WTC11 (cell line): Measurements from ENCODE around the gene CCR6. TPM values are rescaled to one million over a fixed set of nuclear protein-coding genes. Genes with fewer than 3 reads are reported as not detected.

Source experiments
- ATAC-seq: fragments of 200-7000 bp; cut with Tn5 transposase; 2 replicates; pipeline ENCODE4 v1.10.0; 2021; ENCODE audit warnings: mild to moderate bottlenecking, moderate library complexity
- CTCF ChIA-PET: fragments of 300-600 bp; sonication (Branson Sonifier 250); formaldehyde crosslinking; loops from one replicate; lab custom pipeline; 2021; ENCODE audit warnings: antibody characterized with exemption; lab: Charles Lee
- POLR2A ChIA-PET: fragments of 350-600 bp; sonication (Branson Sonifier 250); formaldehyde crosslinking; loops from one replicate; lab custom pipeline; 2021; ENCODE audit warnings: antibody characterized with exemption; lab: Charles Lee
- DNase-seq: peaks from one replicate; pipeline ENCODE4 v3.0.0; 2021; ENCODE audit warnings: low spot score
- H3K27ac Mint-ChIP-seq: 2 replicates; pipeline ENCODE4 v1.8.0; 2021; ENCODE audit warnings: mixed read lengths
- H3K27me3 Mint-ChIP-seq: 2 replicates; pipeline ENCODE4 v1.8.0; 2021; ENCODE audit warnings: low read depth, mild to moderate bottlenecking, moderate library complexity, mixed read lengths
- H3K36me3 Mint-ChIP-seq: 2 replicates; pipeline ENCODE4 v1.8.0; 2021; ENCODE audit warnings: mixed read lengths
- H3K4me1 Mint-ChIP-seq: 2 replicates; pipeline ENCODE4 v1.8.0; 2022; ENCODE audit warnings: mixed read lengths
- H3K4me3 Mint-ChIP-seq: 2 replicates; pipeline ENCODE4 v1.8.0; 2021; ENCODE audit warnings: mild to moderate bottlenecking, moderate library complexity, mixed read lengths
- H3K9me3 Mint-ChIP-seq: 2 replicates; pipeline ENCODE4 v1.8.0; 2021; ENCODE audit warnings: mixed read lengths
- ATF1 ChIP-seq: sonication (generic); formaldehyde crosslinking; IDR thresholded peaks from 2 replicates; pipeline ENCODE4 v1.8.1; 2023; ENCODE audit warnings: mild to moderate bottlenecking, moderate library complexity, missing genetic modification reagents
- ATF2 ChIP-seq: sonication (generic); formaldehyde crosslinking; IDR thresholded peaks from 2 replicates; pipeline ENCODE4 v1.8.1; 2022; ENCODE audit warnings: low read depth, missing genetic modification reagents, borderline replicate concordance
- ELF4 ChIP-seq: sonication (generic); formaldehyde crosslinking; IDR thresholded peaks from 2 replicates; pipeline ENCODE4 v1.8.1; 2022; ENCODE audit warnings: low read depth, mild to moderate bottlenecking, moderate library complexity, missing genetic modification reagents
- FOXK1 ChIP-seq: sonication (generic); formaldehyde crosslinking; IDR thresholded peaks from 2 replicates; pipeline ENCODE4 v1.8.0; 2022; ENCODE audit warnings: mild to moderate bottlenecking, moderate library complexity, missing genetic modification reagents
- FOXP1 ChIP-seq: sonication (generic); formaldehyde crosslinking; IDR thresholded peaks from 2 replicates; pipeline ENCODE4 v1.8.0; 2022; ENCODE audit warnings: missing genetic modification reagents, mild to moderate bottlenecking, moderate library complexity, borderline replicate concordance
- GABPB1 ChIP-seq: sonication (generic); formaldehyde crosslinking; IDR thresholded peaks from 2 replicates; pipeline ENCODE4 v1.8.1; 2023; ENCODE audit warnings: mild to moderate bottlenecking, missing genetic modification reagents
- GTF2I ChIP-seq: fragments of 250-450 bp; sonication (Bioruptor Pico); conservative IDR thresholded peaks from 2 replicates; pipeline ENCODE4 v1.4.0; 2021; ENCODE audit warnings: mild to moderate bottlenecking
- IRF2 ChIP-seq: sonication (generic); formaldehyde crosslinking; IDR thresholded peaks from 2 replicates; pipeline ENCODE4 v1.8.0; 2022; ENCODE audit warnings: low read depth, missing genetic modification reagents, borderline replicate concordance
- JAZF1 ChIP-seq: fragments of 250-450 bp; sonication (Bioruptor Pico); IDR thresholded peaks from 2 replicates; pipeline ENCODE4 v1.9.0; 2021; ENCODE audit warnings: moderate library complexity, mild to moderate bottlenecking, inconsistent platforms
- NFE2L1 ChIP-seq: sonication (generic); formaldehyde crosslinking; IDR thresholded peaks from 2 replicates; pipeline ENCODE4 v1.8.1; 2023; ENCODE audit warnings: missing genetic modification reagents
- NR2C2 ChIP-seq: sonication (generic); formaldehyde crosslinking; IDR thresholded peaks from 2 replicates; pipeline ENCODE4 v1.8.0; 2022; ENCODE audit warnings: mild to moderate bottlenecking, missing genetic modification reagents
- PRDM15 ChIP-seq: sonication (generic); formaldehyde crosslinking; IDR thresholded peaks from 2 replicates; pipeline ENCODE4 v1.8.0; 2022; ENCODE audit warnings: missing genetic modification reagents
- PREB ChIP-seq: sonication (generic); formaldehyde crosslinking; IDR thresholded peaks from 2 replicates; pipeline ENCODE4 v1.8.1; 2022; ENCODE audit warnings: mild to moderate bottlenecking, missing genetic modification reagents, moderate library complexity, borderline replicate concordance
- TCF7 ChIP-seq: sonication (generic); formaldehyde crosslinking; IDR thresholded peaks from 2 replicates; pipeline ENCODE4 v1.8.0; 2022; ENCODE audit warnings: mild to moderate bottlenecking, low read depth, missing genetic modification reagents, moderate library complexity
- TP53 ChIP-seq: sonication (generic); formaldehyde crosslinking; IDR thresholded peaks from 2 replicates; pipeline ENCODE4 v1.8.1; 2023; ENCODE audit warnings: mild to moderate bottlenecking, missing genetic modification reagents
- USF2 ChIP-seq: sonication (generic); formaldehyde crosslinking; IDR thresholded peaks from 2 replicates; pipeline ENCODE4 v1.8.1; 2023; ENCODE audit warnings: mild to moderate bottlenecking, missing genetic modification reagents, moderate library complexity
- ZBTB21 ChIP-seq: sonication (generic); formaldehyde crosslinking; IDR thresholded peaks from 2 replicates; pipeline ENCODE4 v1.8.1; 2023; ENCODE audit warnings: mild to moderate bottlenecking, missing genetic modification reagents, borderline replicate concordance
- ZNF138 ChIP-seq: sonication (generic); formaldehyde crosslinking; conservative IDR thresholded peaks from 2 replicates; pipeline ENCODE4 v1.8.1; 2022; ENCODE audit warnings: mild to moderate bottlenecking, moderate library complexity, missing genetic modification reagents
- ZNF317 ChIP-seq: sonication (generic); formaldehyde crosslinking; IDR thresholded peaks from 2 replicates; pipeline ENCODE4 v1.8.1; 2023; ENCODE audit warnings: low read depth, mild to moderate bottlenecking, moderate library complexity, missing genetic modification reagents, borderline replicate concordance
- ZNF425 ChIP-seq: fragments of 250-450 bp; sonication (Bioruptor Pico); conservative IDR thresholded peaks from 2 replicates; pipeline ENCODE4 v1.9.0; 2021; ENCODE audit warnings: mild to moderate bottlenecking
- total RNA-seq: library from RNA; stranded (reverse); gene quantifications from 3 replicates; pipeline ENCODE4 v1.2.3, GENCODE V29; 2021

CCR6 gene
- total RNA-seq, 1 experiment from 2014 or later: not detected

GRCh38 chr6:167093406-167093921 lies 29.4 kb upstream of the CCR6 start:
- no peak for TF ChIP-seq IRF2 (CRISPR knock-in tag)
- TF ChIP-seq ZNF138 (CRISPR knock-in tag): no peak
- TF ChIP-seq TCF7 (CRISPR knock-in tag): no peak
- no peak for TF ChIP-seq NFE2L1 (CRISPR knock-in tag)
- TF ChIP-seq NR2C2 (CRISPR knock-in tag): no peak
- TF ChIP-seq FOXK1 (CRISPR knock-in tag): no peak
- TF ChIP-seq ATF2 (CRISPR knock-in tag): no peak
- no peak for TF ChIP-seq ZNF317 (CRISPR knock-in tag)
- TF ChIP-seq GTF2I (CRISPR knock-in tag): no peak
- TF ChIP-seq FOXP1 (CRISPR knock-in tag): no peak
- TF ChIP-seq PRDM15: no peak
- no peak for TF ChIP-seq JAZF1 (CRISPR knock-in tag)
- TF ChIP-seq USF2 (CRISPR knock-in tag): no peak
- TF ChIP-seq ATF1 (CRISPR knock-in tag): no peak
- no peak for TF ChIP-seq ZNF425 (CRISPR knock-in tag)
- no peak for TF ChIP-seq GABPB1 (CRISPR knock-in tag)
- no peak for TF ChIP-seq TP53 (CRISPR knock-in tag)
- TF ChIP-seq ZBTB21 (CRISPR knock-in tag): no peak
- TF ChIP-seq ELF4 (CRISPR knock-in tag): no peak
- TF ChIP-seq PREB (CRISPR knock-in tag): no peak
- ATAC-seq: no peak
- no peak for DNase-seq
- peaks cover 6% of the 10 kb centered on the region for H3K4me1 Mint-ChIP-seq
- H3K4me3 Mint-ChIP-seq: no peak overlapping the region
- no peaks in the 10 kb centered on the region; the same call in 1 of the 2 replicates for H3K27me3 Mint-ChIP-seq
- ChIA-PET CTCF (interaction anchor here (0.9 to 2.1 kb wide), 5 partner anchors 13 to 323 kb away, joined by 3 to 10 read pairs (median 3); no protein-coding TSS in a partner anchor), POLR2A (interaction anchor here (0.5 to 0.9 kb wide), 2 partner anchors 48 to 148 kb away, joined by 4 to 9 read pairs; no protein-coding TSS in a partner anchor)
- H3K27ac Mint-ChIP-seq: no peak overlapping the region; the same call in 1 of the 2 replicates
- H3K9me3 Mint-ChIP-seq: peaks cover 9% of the 10 kb centered on the region
- no peaks in the 10 kb centered on the region for H3K36me3 Mint-ChIP-seq
